Spleen (tissue), 11 donors: ENCODE results near the gene NPLOC4. TPM values are rescaled to one million over a fixed set of nuclear protein-coding genes. Genes with fewer than 3 reads are reported as not detected.

Source experiments
- DNase-seq: peaks from one replicate; pipeline ENCODE4 v3.0.0-alpha.2; 2020
- H3K27ac ChIP-seq, 8 donors: fragments of 200-600 bp; sonication (generic) in 7 of 8; 1 replicate in 4 of 8; 2 replicates in 4 of 8; pipeline versions ENCODE4 v1.5.0 to v1.8.0; 2016 to 2021; ENCODE audit warnings: inconsistent platforms in 4 of 8, mild to moderate bottlenecking in 4 of 8, moderate library complexity in 1 of 8
- H3K27me3 ChIP-seq, 7 donors: fragments of 200-600 bp; sonication (generic) in 6 of 7; replicated peaks in 1 of 7; 1 replicate in 4 of 7; 2 replicates in 3 of 7; pipeline versions ENCODE4 v1.5.0 to v1.8.0; 2016 to 2021; ENCODE audit warnings: inconsistent platforms in 3 of 7, mild to moderate bottlenecking in 1 of 7
- H3K36me3 ChIP-seq, 6 donors: fragments of 200-600 bp; sonication (generic) in 5 of 6; 1 replicate in 4 of 6; 2 replicates in 2 of 6; pipeline versions ENCODE4 v1.5.0 to v1.8.0; 2016 to 2021; ENCODE audit warnings: inconsistent platforms in 2 of 6
- H3K4me1 ChIP-seq, 6 donors: fragments of 200-600 bp; sonication (generic) in 5 of 6; 1 replicate in 3 of 6; 2 replicates in 3 of 6; pipeline versions ENCODE4 v1.5.0 to v1.8.0; 2016 to 2021; ENCODE audit warnings: inconsistent platforms in 3 of 6
- H3K4me3 ChIP-seq, 8 donors: fragments of 200-600 bp; sonication (generic) in 7 of 8; 1 replicate in 4 of 8; 2 replicates in 4 of 8; pipeline versions ENCODE4 v1.5.0 to v1.8.0; 2016 to 2021; ENCODE audit warnings: inconsistent platforms in 4 of 8, mild to moderate bottlenecking in 4 of 8, moderate library complexity in 2 of 8
- H3K9me3 ChIP-seq, 8 donors: fragments of 200-600 bp; sonication (generic) in 7 of 8; 1 replicate in 4 of 8; 2 replicates in 4 of 8; pipeline versions ENCODE4 v1.5.0 to v1.8.0; 2016 to 2021; ENCODE audit warnings: inconsistent platforms in 4 of 8
- POLR2A ChIP-seq, 3 donors: fragments of 450-650 bp; IDR thresholded peaks; one replicate each; pipeline ENCODE4 v1.5.1; 2017; ENCODE audit warnings: antibody characterized with exemption in 3 of 3, mild to moderate bottlenecking in 1 of 3
- POLR2AphosphoS5 ChIP-seq, 3 donors: sonication (generic); formaldehyde crosslinking; IDR thresholded peaks; one replicate each; pipeline ENCODE4 v1.5.1; 2017; ENCODE audit warnings: antibody characterized with exemption in 3 of 3
- WGBS, 5 donors: extraction: QIAGEN DNeasy Blood & Tissue Kit in 3 of 5; methylation state at CpG; one replicate each; pipeline versions ENCODE4 v1.1.5 to v1.1.7; 2013 to 2018; 5-methylcytosine and 5-hydroxymethylcytosine counted together
- intact Hi-C: fragments of 100-400 bp; cut with DNase I; formaldehyde crosslinking; loops from one replicate; pipeline ENCODE4 v1.15.0; 2023; ENCODE audit warnings: low total_unique reads
- polyA plus RNA-seq, 3 donors: library from polyadenylated mRNA; stranded (reverse); fragments of 200-250 nt; gene quantifications; one replicate each; pipeline ENCODE4 v1.2.1, GENCODE V29; 2013
- total RNA-seq, 7 donors: library from RNA; depleted of rRNA in 3 of 7; stranded (reverse); fragments of >200 nt in 3 of 7; fragmentation: NEBNext Ultra II Directional in 4 of 7; extraction: Animal tissue kit (Norgen Biotek cat#: 25700) in 4 of 7; gene quantifications; one replicate each; pipeline versions ENCODE4 v1.1.0 to v1.2.1, GENCODE V29; 2016 to 2021
- TF ChIP-seq, protein P1 (sequence below), 11 experiments: fragments of 200-600 bp in 7 of 11; fragments of 450-650 bp in 4 of 11; sonication (generic) in 4 of 11; IDR thresholded peaks in 8 of 11; conservative IDR thresholded peaks in 3 of 11; 1 replicate in 7 of 11; 2 replicates in 4 of 11; pipeline versions ENCODE4 v1.4.0 to v1.8.0; 2016 to 2021; ENCODE audit warnings: antibody characterized with exemption in 11 of 11, inconsistent platforms in 4 of 11, mild to moderate bottlenecking in 1 of 11
- donor health status: healthy with polysubstance abuse.
- donor health status: DM: no; HTN: no; CAD: no; lungs with moderate emphysema.
- donor health status: DM: no; HTN: no; CAD: no.
- donor health status: Bipolar disorder and iron deficiency.
- donor health status: healthy.
- donor health status: DM: no; HTN: no; CAD: no.
- donor health status: DM: yes; HTN: yes; CAD: no.

The NPLOC4 gene
- total and polyA plus RNA-seq, 10 donors: 19.3 to 130 (median 81.3) TPM

DNA sequence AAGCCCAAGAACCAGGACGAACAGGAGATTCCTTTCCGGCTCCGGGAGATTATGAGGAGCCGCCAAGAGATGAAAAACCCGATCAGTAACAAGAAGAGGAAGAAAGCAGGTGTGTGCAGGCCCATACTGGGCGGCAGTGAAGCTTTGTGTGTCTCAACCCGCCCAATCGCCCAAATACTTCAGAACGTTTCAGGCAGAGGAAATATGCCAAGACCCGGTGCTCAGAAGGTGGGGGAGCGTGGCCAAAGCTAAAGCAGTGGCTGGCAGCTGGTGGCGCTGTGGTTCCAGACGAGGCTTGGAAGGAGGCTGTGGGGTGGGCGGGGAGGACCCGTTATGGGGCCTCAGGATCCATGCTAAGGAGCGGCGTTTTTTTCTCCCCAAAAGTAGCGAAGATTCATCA lies 30.8 kb upstream of the NPLOC4 start:
- no peak overlapping the region for H3K27ac ChIP-seq
- peak overlapping the region in 5 of 8 donors; percentile 14 to 100 (median 96) for H3K4me3 ChIP-seq
- no peaks in the 10 kb centered on the region for H3K9me3 ChIP-seq
- no peak for DNase-seq
- WGBS, 5 donors: 80 to 88% (median 82%) methylated on average over 18 of the region's 18 CpGs
- TF ChIP-seq, protein P1, sequence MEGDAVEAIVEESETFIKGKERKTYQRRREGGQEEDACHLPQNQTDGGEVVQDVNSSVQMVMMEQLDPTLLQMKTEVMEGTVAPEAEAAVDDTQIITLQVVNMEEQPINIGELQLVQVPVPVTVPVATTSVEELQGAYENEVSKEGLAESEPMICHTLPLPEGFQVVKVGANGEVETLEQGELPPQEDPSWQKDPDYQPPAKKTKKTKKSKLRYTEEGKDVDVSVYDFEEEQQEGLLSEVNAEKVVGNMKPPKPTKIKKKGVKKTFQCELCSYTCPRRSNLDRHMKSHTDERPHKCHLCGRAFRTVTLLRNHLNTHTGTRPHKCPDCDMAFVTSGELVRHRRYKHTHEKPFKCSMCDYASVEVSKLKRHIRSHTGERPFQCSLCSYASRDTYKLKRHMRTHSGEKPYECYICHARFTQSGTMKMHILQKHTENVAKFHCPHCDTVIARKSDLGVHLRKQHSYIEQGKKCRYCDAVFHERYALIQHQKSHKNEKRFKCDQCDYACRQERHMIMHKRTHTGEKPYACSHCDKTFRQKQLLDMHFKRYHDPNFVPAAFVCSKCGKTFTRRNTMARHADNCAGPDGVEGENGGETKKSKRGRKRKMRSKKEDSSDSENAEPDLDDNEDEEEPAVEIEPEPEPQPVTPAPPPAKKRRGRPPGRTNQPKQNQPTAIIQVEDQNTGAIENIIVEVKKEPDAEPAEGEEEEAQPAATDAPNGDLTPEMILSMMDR (IDR thresholded peaks at IDR 0.05 in 8 of 11, conservative IDR thresholded peaks at IDR 0.05 in 3 of 11): no peak
- TF ChIP-seq POLR2A (IDR thresholded peaks at IDR 0.05) (no peak), POLR2AphosphoS5 (IDR thresholded peaks at IDR 0.05) (no peak)
- peaks cover 18 to 72% (median 40%) of the 10 kb centered on the region in 6 donors for H3K4me1 ChIP-seq
- intact Hi-C loops: no loop called here
- H3K36me3 ChIP-seq: peaks cover 0 to 67% (median 48%) of the 10 kb centered on the region in 6 donors
- H3K27me3 ChIP-seq: no peaks in the 10 kb centered on the region

- Histone ChIP-seq H3K4me3 (peak within 1 kb of the TSS; percentile 86 to 100 (median 96)), H3K36me3 (peaks cover 0 to 55% (median 36%) of the 10 kb centered on the region in 6 donors), H3K27me3 (no peaks in the 10 kb centered on the region), H3K27ac (peak within 1 kb of the TSS; percentile 93 to 97 (median 96)), H3K9me3 (no peaks in the 10 kb centered on the region), H3K4me1 (peaks cover 18 to 80% (median 40%) of the 10 kb centered on the region in 6 donors)
- TF ChIP-seq, protein P1 (IDR thresholded peaks at IDR 0.05 in 8 of 11, conservative IDR thresholded peaks at IDR 0.05 in 3 of 11): peak in 1 of 11 experiments; percentile 7
- TF ChIP-seq POLR2A (IDR thresholded peaks at IDR 0.05) (peak in 2 of 3 donors; percentile 59 to 73), POLR2AphosphoS5 (IDR thresholded peaks at IDR 0.05) (peak; percentile 99)
- intact Hi-C loops: no loop called here
- peak; percentile 98 for DNase-seq
- 0 to 1% (median 0%) methylated on average over 36 to 96 of the region's 96 CpGs for WGBS, 5 donors
Observed at GRCh38 chr17:81666342-81667191, 29.7 kb upstream of the NPLOC4 start, which contains the start of the genes CCDC137 and OXLD1. Gene CCDC137, plus strand, starts transcription at chr17:81666737. Its CDS starts 30 bp downstream, at chr17:81666767. Gene OXLD1, minus strand, starts transcription at chr17:81666605. Its CDS starts 28 bp downstream, at chr17:81666577.

GRCh38 chr17:81666092-81666341 lies 29.1 kb upstream of the NPLOC4 start:
- TF ChIP-seq, protein P1 (IDR thresholded peaks at IDR 0.05 in 8 of 11, conservative IDR thresholded peaks at IDR 0.05 in 3 of 11): no peak
- TF ChIP-seq POLR2AphosphoS5 (IDR thresholded peaks at IDR 0.05): no peak
- TF ChIP-seq POLR2A (IDR thresholded peaks at IDR 0.05): no peak
- Histone ChIP-seq H3K4me1 (peaks cover 18 to 80% (median 40%) of the 10 kb centered on the region in 6 donors), H3K9me3 (no peaks in the 10 kb centered on the region), H3K27me3 (no peaks in the 10 kb centered on the region), H3K4me3 (peak overlapping the region; percentile 86 to 100 (median 96)), H3K27ac (peak overlapping the region; percentile 93 to 97 (median 96)), H3K36me3 (peaks cover 0 to 50% (median 31%) of the 10 kb centered on the region in 6 donors)
- intact Hi-C loops: no loop called here
- no peak for DNase-seq
- WGBS, 5 donors: 0 to 1% (median 1%) methylated on average over 7 to 16 of the region's 16 CpGs
